HepG2 (cell line): ENCODE measurements around the gene ASGR1. TPM values are rescaled to one million over a fixed set of nuclear protein-coding genes. Genes with fewer than 3 reads are reported as not detected.

Experiments
- ARID2 ChIP-seq: sonication (generic); formaldehyde crosslinking; IDR thresholded peaks from 2 replicates; pipeline ENCODE4 v1.8.1; 2022; ENCODE audit warnings: mild to moderate bottlenecking, missing genetic modification reagents, borderline replicate concordance
- ATF1 ChIP-seq: IDR thresholded peaks from 2 replicates; pipeline ENCODE4 v1.6.1; 2016; ENCODE audit warnings: mild to moderate bottlenecking, control low read depth
- CERS6 ChIP-seq: sonication (generic); formaldehyde crosslinking; IDR thresholded peaks from 2 replicates; pipeline ENCODE4 v1.5.0; 2020; ENCODE audit warnings: missing genetic modification reagents
- ELF1 ChIP-seq: sonication (generic); formaldehyde crosslinking; IDR thresholded peaks from 2 replicates; pipeline ENCODE4 v1.4.0; 2020; ENCODE audit warnings: missing genetic modification reagents
- FOSL1 ChIP-seq: sonication (generic); formaldehyde crosslinking; IDR thresholded peaks from 2 replicates; pipeline ENCODE4 v1.9.0; 2021; ENCODE audit warnings: missing genetic modification reagents, borderline replicate concordance
- GATAD1 ChIP-seq: IDR thresholded peaks from 2 replicates; pipeline ENCODE4 v1.6.1; 2016; ENCODE audit warnings: missing genetic modification reagents, missing compliant biosample characterization
- HCFC1 ChIP-seq: fragments of 150-350 bp; IDR thresholded peaks from 2 replicates; pipeline ENCODE4 v1.6.1; 2014; ENCODE audit warnings: low read depth, low read length
- HDAC2 ChIP-seq: sonication (generic); formaldehyde crosslinking; IDR thresholded peaks from 2 replicates; pipeline ENCODE4 v1.4.0; 2020; ENCODE audit warnings: missing genetic modification reagents
- IRF2 ChIP-seq: IDR thresholded peaks from 2 replicates; pipeline ENCODE4 v1.6.1; 2018; ENCODE audit warnings: missing genetic modification reagents, missing compliant biosample characterization
- MIER2 ChIP-seq: IDR thresholded peaks from 2 replicates; pipeline ENCODE4 v1.6.1; 2016; ENCODE audit warnings: missing biosample characterization, missing genetic modification reagents
- NFE2 ChIP-seq: sonication (generic); formaldehyde crosslinking; IDR thresholded peaks from 2 replicates; pipeline ENCODE4 v1.4.0; 2020; ENCODE audit warnings: missing genetic modification reagents
- TBP ChIP-seq: sonication (generic); formaldehyde crosslinking; IDR thresholded peaks from 2 replicates; pipeline ENCODE4 v1.5.0; 2020; ENCODE audit warnings: missing genetic modification reagents
- YY1 ChIP-seq: IDR thresholded peaks from 2 replicates; pipeline ENCODE4 v1.6.1; 2011; ENCODE audit warnings: low read length, low read depth, moderate library complexity, mild to moderate bottlenecking; ENCODE audit not compliant: insufficient read depth, insufficient replicate concordance
- ZFX ChIP-seq: sonication (generic); formaldehyde crosslinking; IDR thresholded peaks from 2 replicates; pipeline ENCODE4 v1.4.0; 2020; ENCODE audit warnings: mild to moderate bottlenecking, low read depth, missing genetic modification reagents, moderate library complexity
- ZHX2 ChIP-seq, 2 experiments: sonication (generic) in 1 of 2; formaldehyde crosslinking in 1 of 2; IDR thresholded peaks; 2 replicates each; pipeline versions ENCODE4 v1.6.1 to v1.9.0; 2014 to 2022; ENCODE audit warnings: antibody characterized with exemption in 1 of 2, borderline replicate concordance in 1 of 2, inconsistent platforms in 1 of 2, low read depth in 1 of 2, missing genetic modification reagents in 1 of 2
- ZNF761 ChIP-seq: sonication (generic); formaldehyde crosslinking; conservative IDR thresholded peaks from 2 replicates; pipeline ENCODE4 v1.4.0; 2020; ENCODE audit warnings: mild to moderate bottlenecking, missing genetic modification reagents
- ZNF800 ChIP-seq: sonication (generic); formaldehyde crosslinking; IDR thresholded peaks from 2 replicates; pipeline ENCODE4 v1.4.0; 2020; ENCODE audit warnings: missing genetic modification reagents
- polyA plus RNA-seq, 8 experiments: library from polyadenylated mRNA; depleted of rRNA in 3 of 8; stranded (reverse) in 7 of 8; unstranded in 1 of 8; fragments of >200 nt; fragmentation: Illumina TruSeq in 4 of 8; extraction: Trizol in 4 of 8; gene quantifications; 2 replicates each; pipeline versions ENCODE4 v1.2.1 to v1.2.3, GENCODE V29; 2011 to 2016; ENCODE audit warnings: low read depth in 4 of 8, missing spikeins in 1 of 8, mixed read lengths in 1 of 8; ENCODE audit not compliant: insufficient read depth in 1 of 8
- total RNA-seq, 5 experiments: library from RNA; depleted of rRNA; stranded (reverse); fragments of >200 nt; fragmentation: Illumina TruSeq; extraction: Trizol; gene quantifications; 2 replicates each; pipeline ENCODE4 v1.2.3, GENCODE V29; 2016; ENCODE audit warnings: low read depth in 1 of 5
- TF ChIP-seq, protein P1 (sequence below): sonication (generic); formaldehyde crosslinking; IDR thresholded peaks from 2 replicates; pipeline ENCODE4 v1.5.1; 2020; ENCODE audit warnings: missing genetic modification reagents, mild to moderate bottlenecking, borderline replicate concordance

ASGR1 gene
- total and polyA plus RNA-seq, 2 of the 13 experiments (the other 11 are each of a cell fraction or from before 2014, with no cell fraction given): 353 to 796 TPM

GRCh38 chr17:7191571-7192270 lies 12.6 kb upstream of the ASGR1 start (continued):
- TF ChIP-seq CERS6 (CRISPR knock-in tag) (no peak), FOSL1 (peak; percentile 51; the same call in 1 of the 2 replicates), IRF2 (CRISPR knock-in tag) (peak; percentile 96), MIER2 (CRISPR knock-in tag) (peak; percentile 87), ZFX (peak; percentile 49; the same call in 1 of the 2 replicates), ZNF761 (CRISPR knock-in tag) (no peak), TBP (CRISPR knock-in tag) (0 out of 2 replicates have a peak, but pooled peaks have one; percentile 69), ZHX2 (IDR thresholded peaks at IDR 0.05; ENCODE audit: low read depth) (0 out of 2 replicates have a peak, but pooled peaks have one; percentile 58), ZHX2 (CRISPR knock-in tag; IDR thresholded peaks at IDR 0.05; ENCODE audit: borderline replicate concordance) (no peak), YY1 (peak; percentile 58), ATF1 (CRISPR knock-in tag) (peak; percentile 84), ARID2 (CRISPR knock-in tag) (no peak), GATAD1 (CRISPR knock-in tag) (0 out of 2 replicates have a peak, but pooled peaks have one; percentile 18), ELF1 (CRISPR knock-in tag) (peak; percentile 55; the same call in 1 of the 2 replicates), NFE2 (CRISPR knock-in tag) (no peak), HCFC1 (peak; percentile 98), ZNF800 (CRISPR knock-in tag) (no peak), HDAC2 (CRISPR knock-in tag) (no peak)
- TF ChIP-seq, protein P1, sequence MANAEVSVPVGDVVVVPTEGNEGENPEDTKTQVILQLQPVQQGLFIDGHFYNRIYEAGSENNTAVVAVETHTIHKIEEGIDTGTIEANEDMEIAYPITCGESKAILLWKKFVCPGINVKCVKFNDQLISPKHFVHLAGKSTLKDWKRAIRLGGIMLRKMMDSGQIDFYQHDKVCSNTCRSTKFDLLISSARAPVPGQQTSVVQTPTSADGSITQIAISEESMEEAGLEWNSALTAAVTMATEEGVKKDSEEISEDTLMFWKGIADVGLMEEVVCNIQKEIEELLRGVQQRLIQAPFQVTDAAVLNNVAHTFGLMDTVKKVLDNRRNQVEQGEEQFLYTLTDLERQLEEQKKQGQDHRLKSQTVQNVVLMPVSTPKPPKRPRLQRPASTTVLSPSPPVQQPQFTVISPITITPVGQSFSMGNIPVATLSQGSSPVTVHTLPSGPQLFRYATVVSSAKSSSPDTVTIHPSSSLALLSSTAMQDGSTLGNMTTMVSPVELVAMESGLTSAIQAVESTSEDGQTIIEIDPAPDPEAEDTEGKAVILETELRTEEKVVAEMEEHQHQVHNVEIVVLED (CRISPR knock-in tag): peak; percentile 51; the same call in 1 of the 2 replicates
